ENCODE data around the gene USP6NL.

USP6NL gene

GRCh38 chr10:11527691-11528255, 83.7 kb downstream of the USP6NL start:
- H3K27ac ChIP-seq (ENCODE audit: low read length) = peak overlapping the region; percentile 65
- H3K9me3 ChIP-seq (ENCODE audit: control insufficient read depth in 1 of 2, low read length in 2 of 2) = no peaks in the 10 kb centered on the region
- peaks cover under 1 to 7% of the 10 kb centered on the region in 2 donors for H3K4me1 ChIP-seq (ENCODE audit: control insufficient read depth in 1 of 2, insufficient read depth in 2 of 2, low read length in 2 of 2)
- H3K36me3 ChIP-seq (ENCODE audit: control insufficient read depth in 1 of 2, insufficient read depth in 2 of 2, low read length in 2 of 2) = no peaks in the 10 kb centered on the region
- H3K4me3 ChIP-seq (ENCODE audit: low read depth in 1 of 2, low read length in 2 of 2) = peak overlapping the region; percentile 10 to 41
- no peaks in the 10 kb centered on the region for H3K27me3 ChIP-seq (ENCODE audit: low read depth, low read length)

- Histone ChIP-seq H3K4me1 (ENCODE audit: control insufficient read depth in 1 of 2, insufficient read depth in 2 of 2, low read length in 2 of 2) (peaks cover 0 to 7% of the 10 kb centered on the region in 2 donors), H3K27ac (ENCODE audit: low read length) (peak overlapping the region; percentile 65), H3K36me3 (ENCODE audit: control insufficient read depth in 1 of 2, insufficient read depth in 2 of 2, low read length in 2 of 2) (no peaks in the 10 kb centered on the region), H3K4me3 (ENCODE audit: low read depth in 1 of 2, low read length in 2 of 2) (no peak overlapping the region), H3K9me3 (ENCODE audit: control insufficient read depth in 1 of 2, low read length in 2 of 2) (no peaks in the 10 kb centered on the region), H3K27me3 (ENCODE audit: low read depth, low read length) (no peaks in the 10 kb centered on the region)
Observed at GRCh38 chr10:11527068-11527467, 84.4 kb downstream of the USP6NL start.

- H3K36me3 ChIP-seq (ENCODE audit: control insufficient read depth in 1 of 2, insufficient read depth in 2 of 2, low read length in 2 of 2) = peaks cover 0 to under 1% of the 10 kb centered on the region in 2 donors
- H3K27me3 ChIP-seq (ENCODE audit: low read depth, low read length) = no peaks in the 10 kb centered on the region
- H3K4me3 ChIP-seq (ENCODE audit: low read depth in 1 of 2, low read length in 2 of 2) = no peak overlapping the region
- peaks cover 0 to 7% of the 10 kb centered on the region in 2 donors for H3K4me1 ChIP-seq (ENCODE audit: control insufficient read depth in 1 of 2, insufficient read depth in 2 of 2, low read length in 2 of 2)
- H3K27ac ChIP-seq (ENCODE audit: low read length) = no peak overlapping the region
- H3K9me3 ChIP-seq (ENCODE audit: control insufficient read depth in 1 of 2, low read length in 2 of 2) = no peaks in the 10 kb centered on the region
Observed at GRCh38 chr10:11525503-11525902, 85.9 kb downstream of the USP6NL start.

GRCh38 chr10:11522821-11523245, 88.6 kb downstream of the USP6NL start:
- no peak overlapping the region for H3K4me3 ChIP-seq (ENCODE audit: low read depth in 1 of 2, low read length in 2 of 2)
- peaks cover 0 to 4% of the 10 kb centered on the region in 2 donors for H3K36me3 ChIP-seq (ENCODE audit: control insufficient read depth in 1 of 2, insufficient read depth in 2 of 2, low read length in 2 of 2)
- no peaks in the 10 kb centered on the region for H3K27me3 ChIP-seq (ENCODE audit: low read depth, low read length)
- no peaks in the 10 kb centered on the region for H3K9me3 ChIP-seq (ENCODE audit: control insufficient read depth in 1 of 2, low read length in 2 of 2)
- no peaks in the 10 kb centered on the region for H3K4me1 ChIP-seq (ENCODE audit: control insufficient read depth in 1 of 2, insufficient read depth in 2 of 2, low read length in 2 of 2)
- no peak overlapping the region for H3K27ac ChIP-seq (ENCODE audit: low read length)

- no peaks in the 10 kb centered on the region for H3K27me3 ChIP-seq (ENCODE audit: low read depth, low read length)
- H3K9me3 ChIP-seq (ENCODE audit: control insufficient read depth in 1 of 2, low read length in 2 of 2) = no peaks in the 10 kb centered on the region
- H3K36me3 ChIP-seq (ENCODE audit: control insufficient read depth in 1 of 2, insufficient read depth in 2 of 2, low read length in 2 of 2) = peaks cover 0 to 4% of the 10 kb centered on the region in 2 donors
- H3K4me3 ChIP-seq (ENCODE audit: low read depth in 1 of 2, low read length in 2 of 2) = no peak overlapping the region
- H3K27ac ChIP-seq (ENCODE audit: low read length) = no peak overlapping the region
- no peaks in the 10 kb centered on the region for H3K4me1 ChIP-seq (ENCODE audit: control insufficient read depth in 1 of 2, insufficient read depth in 2 of 2, low read length in 2 of 2)
Observed at GRCh38 chr10:11521860-11522259, 89.6 kb downstream of the USP6NL start.

GRCh38 chr10:11520892-11521291, 90.6 kb downstream of the USP6NL start:
- peaks cover 0 to 4% of the 10 kb centered on the region in 2 donors for H3K36me3 ChIP-seq (ENCODE audit: control insufficient read depth in 1 of 2, insufficient read depth in 2 of 2, low read length in 2 of 2)
- no peaks in the 10 kb centered on the region for H3K27me3 ChIP-seq (ENCODE audit: low read depth, low read length)
- H3K27ac ChIP-seq (ENCODE audit: low read length) = no peak overlapping the region
- H3K9me3 ChIP-seq (ENCODE audit: control insufficient read depth in 1 of 2, low read length in 2 of 2) = no peaks in the 10 kb centered on the region
- H3K4me3 ChIP-seq (ENCODE audit: low read depth in 1 of 2, low read length in 2 of 2) = no peak overlapping the region
- H3K4me1 ChIP-seq (ENCODE audit: control insufficient read depth in 1 of 2, insufficient read depth in 2 of 2, low read length in 2 of 2) = no peaks in the 10 kb centered on the region

- Histone ChIP-seq H3K4me3 (ENCODE audit: low read depth in 1 of 2, low read length in 2 of 2) (no peak overlapping the region), H3K27ac (ENCODE audit: low read length) (no peak overlapping the region), H3K36me3 (ENCODE audit: control insufficient read depth in 1 of 2, insufficient read depth in 2 of 2, low read length in 2 of 2) (peaks cover 0 to 4% of the 10 kb centered on the region in 2 donors), H3K9me3 (ENCODE audit: control insufficient read depth in 1 of 2, low read length in 2 of 2) (no peaks in the 10 kb centered on the region), H3K4me1 (ENCODE audit: control insufficient read depth in 1 of 2, insufficient read depth in 2 of 2, low read length in 2 of 2) (no peaks in the 10 kb centered on the region), H3K27me3 (ENCODE audit: low read depth, low read length) (no peaks in the 10 kb centered on the region)
Observed at GRCh38 chr10:11517150-11517549, 94.3 kb downstream of the USP6NL start.

GRCh38 chr10:11516431-11516746, 95.1 kb downstream of the USP6NL start:
- H3K27ac ChIP-seq (ENCODE audit: low read length) = no peak overlapping the region
- no peaks in the 10 kb centered on the region for H3K9me3 ChIP-seq (ENCODE audit: control insufficient read depth in 1 of 2, low read length in 2 of 2)
- H3K4me3 ChIP-seq (ENCODE audit: low read depth in 1 of 2, low read length in 2 of 2) = no peak overlapping the region
- H3K4me1 ChIP-seq (ENCODE audit: control insufficient read depth in 1 of 2, insufficient read depth in 2 of 2, low read length in 2 of 2) = no peaks in the 10 kb centered on the region
- no peaks in the 10 kb centered on the region for H3K27me3 ChIP-seq (ENCODE audit: low read depth, low read length)
- H3K36me3 ChIP-seq (ENCODE audit: control insufficient read depth in 1 of 2, insufficient read depth in 2 of 2, low read length in 2 of 2) = peaks cover 0 to 4% of the 10 kb centered on the region in 2 donors

GRCh38 chr10:11515596-11516430, 95.6 kb downstream of the USP6NL start:
- peaks cover 0 to 4% of the 10 kb centered on the region in 2 donors for H3K36me3 ChIP-seq (ENCODE audit: control insufficient read depth in 1 of 2, insufficient read depth in 2 of 2, low read length in 2 of 2)
- no peaks in the 10 kb centered on the region for H3K4me1 ChIP-seq (ENCODE audit: control insufficient read depth in 1 of 2, insufficient read depth in 2 of 2, low read length in 2 of 2)
- H3K9me3 ChIP-seq (ENCODE audit: control insufficient read depth in 1 of 2, low read length in 2 of 2) = no peaks in the 10 kb centered on the region
- H3K27me3 ChIP-seq (ENCODE audit: low read depth, low read length) = no peaks in the 10 kb centered on the region
- H3K27ac ChIP-seq (ENCODE audit: low read length) = no peak overlapping the region
- H3K4me3 ChIP-seq (ENCODE audit: low read depth in 1 of 2, low read length in 2 of 2) = no peak overlapping the region

GRCh38 chr10:11513727-11514126, 97.7 kb downstream of the USP6NL start:
- H3K4me3 ChIP-seq (ENCODE audit: low read depth in 1 of 2, low read length in 2 of 2) = no peak overlapping the region
- no peak overlapping the region for H3K27ac ChIP-seq (ENCODE audit: low read length)
- no peaks in the 10 kb centered on the region for H3K27me3 ChIP-seq (ENCODE audit: low read depth, low read length)
- H3K4me1 ChIP-seq (ENCODE audit: control insufficient read depth in 1 of 2, insufficient read depth in 2 of 2, low read length in 2 of 2) = no peaks in the 10 kb centered on the region
- H3K9me3 ChIP-seq (ENCODE audit: control insufficient read depth in 1 of 2, low read length in 2 of 2) = no peaks in the 10 kb centered on the region
- no peaks in the 10 kb centered on the region for H3K36me3 ChIP-seq (ENCODE audit: control insufficient read depth in 1 of 2, insufficient read depth in 2 of 2, low read length in 2 of 2)

- Histone ChIP-seq H3K4me3 (ENCODE audit: low read depth in 1 of 2, low read length in 2 of 2) (no peak overlapping the region), H3K4me1 (ENCODE audit: control insufficient read depth in 1 of 2, insufficient read depth in 2 of 2, low read length in 2 of 2) (no peaks in the 10 kb centered on the region), H3K36me3 (ENCODE audit: control insufficient read depth in 1 of 2, insufficient read depth in 2 of 2, low read length in 2 of 2) (no peaks in the 10 kb centered on the region), H3K27ac (ENCODE audit: low read length) (no peak overlapping the region), H3K9me3 (ENCODE audit: control insufficient read depth in 1 of 2, low read length in 2 of 2) (no peaks in the 10 kb centered on the region), H3K27me3 (ENCODE audit: low read depth, low read length) (no peaks in the 10 kb centered on the region)
Observed at GRCh38 chr10:11512596-11512995, 98.9 kb downstream of the USP6NL start.
